GM12874 (cell line): ENCODE data around the gene C15orf62.

Experiments
- CTCF ChIP-seq: IDR thresholded peaks from 2 replicates; pipeline ENCODE4 v1.5.1; 2011; ENCODE audit warnings: low read depth, mild to moderate bottlenecking, control low read depth, low read length, moderate library complexity; ENCODE audit not compliant: insufficient read depth

C15orf62 gene

DNA sequence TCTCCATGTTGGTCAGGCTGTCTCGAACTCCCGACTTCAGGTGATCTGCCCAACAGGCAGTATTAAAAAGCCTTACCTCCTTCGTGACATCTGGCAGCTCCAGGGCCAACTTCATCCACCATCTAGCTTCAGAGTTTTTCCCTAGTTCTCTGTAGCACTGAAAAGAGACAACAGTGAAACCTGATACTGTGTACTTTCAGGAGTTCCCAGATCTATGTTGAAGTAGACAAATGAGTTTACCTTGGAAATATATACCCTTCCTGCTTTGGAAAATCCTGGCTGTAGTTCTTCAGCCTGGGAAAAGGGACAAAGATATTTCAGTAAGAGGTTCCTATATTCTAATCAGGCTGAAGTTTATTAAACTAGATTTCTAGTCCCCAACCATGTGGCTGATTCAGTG, 32.7 kb upstream of the C15orf62 start:
- TF ChIP-seq CTCF = no peak

- no peak for TF ChIP-seq CTCF
Measured at GRCh38 chr15:40739047-40739446, 30.7 kb upstream of the C15orf62 start.

DNA sequence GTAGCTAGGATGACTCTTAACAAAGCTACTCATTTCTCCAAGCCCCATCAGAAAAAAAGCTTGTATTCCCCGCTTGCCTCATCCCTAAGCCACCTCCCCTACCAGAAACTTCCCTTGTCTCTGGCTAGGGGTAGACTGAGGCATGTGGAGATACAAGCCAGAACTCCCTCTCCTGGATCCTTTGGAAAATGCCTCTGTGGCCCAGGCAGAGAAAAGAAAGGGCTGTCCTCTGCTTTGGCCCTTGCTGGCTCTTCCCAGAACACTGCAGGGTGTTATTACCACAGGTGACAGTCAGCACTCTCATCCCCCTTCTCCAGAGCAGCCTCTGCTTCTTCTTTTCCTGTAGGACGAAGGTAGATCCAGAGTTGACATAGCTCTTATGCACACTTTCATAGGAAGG, 29.9 kb upstream of the C15orf62 start:
- no peak for TF ChIP-seq CTCF

DNA sequence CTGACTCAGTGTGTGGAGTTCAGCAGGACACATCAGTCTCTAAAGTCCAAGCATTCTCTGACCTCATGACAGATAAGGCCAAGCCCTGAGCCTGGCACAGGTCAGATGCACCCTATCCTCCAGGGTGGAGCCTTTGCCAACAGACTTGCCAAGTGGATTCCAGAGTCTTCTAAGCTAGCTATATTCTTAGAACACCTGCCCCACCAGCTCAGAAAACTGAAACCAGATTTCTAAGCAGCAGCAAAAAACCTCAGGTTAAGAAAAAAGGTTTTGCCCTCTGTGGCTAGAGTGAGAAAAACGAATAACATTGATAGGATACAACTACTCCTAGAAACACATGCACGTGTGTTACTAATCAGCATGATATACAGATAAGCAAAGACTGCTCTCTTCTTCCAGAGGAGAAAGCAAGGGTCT, 26.3 kb upstream of the C15orf62 start:
- no peak for TF ChIP-seq CTCF

- TF ChIP-seq CTCF = no peak
Measured at GRCh38 chr15:40743921-40744814, 25.6 kb upstream of the C15orf62 start.

- no peak for TF ChIP-seq CTCF
Measured at GRCh38 chr15:40744815-40745152, 25.0 kb upstream of the C15orf62 start.

GRCh38 chr15:40746916-40747418, 22.8 kb upstream of the C15orf62 start:
- TF ChIP-seq CTCF = no peak
